RWPE2 (cell line): ENCODE data around the gene TECPR1.
A peak's percentile ranks its signal among the peaks of the same experiment; 100 is the strongest.

Source experiments
- ATAC-seq: fragments of 200-7000 bp; cut with Tn5 transposase; 3 replicates; pipeline ENCODE4 v1.9.1; 2021; ENCODE audit warnings: low read depth
- DNase-seq: peaks from one replicate; pipeline ENCODE4 v3.0.0-alpha.2; 2020; ENCODE audit warnings: low spot score
- H3K27ac ChIP-seq: fragments of 450-650 bp; 2 replicates; pipeline ENCODE4 v1.5.1; 2017; ENCODE audit warnings: mild to moderate bottlenecking; ENCODE audit not compliant: poor library complexity, severe bottlenecking
- H3K27me3 ChIP-seq: fragments of 250-450 bp; sonication (Bioruptor Pico); 2 replicates; pipeline ENCODE4 v1.5.1; 2021; ENCODE audit warnings: mild to moderate bottlenecking, moderate library complexity; ENCODE audit not compliant: insufficient read depth, poor library complexity, severe bottlenecking
- H3K36me3 ChIP-seq: fragments of 250-450 bp; sonication (Bioruptor Pico); 2 replicates; pipeline ENCODE4 v1.5.1; 2020; ENCODE audit warnings: low read depth, mild to moderate bottlenecking, moderate library complexity
- H3K4me1 ChIP-seq: fragments of 250-450 bp; sonication (Bioruptor Pico); 2 replicates; pipeline ENCODE4 v1.5.1; 2021; ENCODE audit warnings: mild to moderate bottlenecking, moderate library complexity; ENCODE audit not compliant: insufficient read depth, poor library complexity, severe bottlenecking
- H3K4me3 ChIP-seq: fragments of 250-450 bp; sonication (Bioruptor Pico); 2 replicates; pipeline ENCODE4 v1.5.1; 2021; ENCODE audit warnings: mild to moderate bottlenecking, moderate library complexity; ENCODE audit not compliant: severe bottlenecking
- H3K9me3 ChIP-seq: fragments of 250-450 bp; sonication (Bioruptor Pico); 2 replicates; pipeline ENCODE4 v1.5.1; 2021; ENCODE audit warnings: mild to moderate bottlenecking, moderate library complexity; ENCODE audit not compliant: severe bottlenecking
- CTCF ChIP-seq: fragments of 450-650 bp; IDR thresholded peaks from one replicate; pipeline ENCODE4 v1.5.1; 2017; ENCODE audit warnings: mild to moderate bottlenecking, moderate library complexity; ENCODE audit not compliant: poor library complexity, severe bottlenecking

Gene TECPR1

GRCh38 chr7:98251601-98252424 lies at the start of gene TECPR1:
TSS of gene TECPR1 (minus strand) at chr7:98252232. CDS start at chr7:98246146, 6,086 bp downstream.
- Histone ChIP-seq H3K36me3 (peaks cover 3% of the 10 kb centered on the region; the same call in 1 of the 2 replicates), H3K4me3 (peak within 1 kb of the TSS; percentile 55), H3K9me3 (no peaks in the 10 kb centered on the region), H3K4me1 (peaks cover 6% of the 10 kb centered on the region), H3K27me3 (no peaks in the 10 kb centered on the region), H3K27ac (peak within 1 kb of the TSS; percentile 26)
- TF ChIP-seq CTCF: no peak
- DNase-seq (peak; percentile 93), ATAC-seq (peak; percentile 98)

- Histone ChIP-seq H3K27ac (no peak overlapping the region), H3K4me3 (no peak overlapping the region), H3K27me3 (no peaks in the 10 kb centered on the region), H3K36me3 (peaks cover 72% of the 10 kb centered on the region), H3K9me3 (no peaks in the 10 kb centered on the region), H3K4me1 (no peaks in the 10 kb centered on the region)
- DNase-seq: no peak
- no peak for ATAC-seq
- TF ChIP-seq CTCF: no peak
Measured at GRCh38 chr7:98300595-98301372, 48.8 kb upstream of the TECPR1 start.

- Histone ChIP-seq H3K36me3 (peaks cover 72% of the 10 kb centered on the region), H3K4me3 (no peak overlapping the region), H3K27ac (no peak overlapping the region), H3K27me3 (no peaks in the 10 kb centered on the region), H3K4me1 (no peaks in the 10 kb centered on the region), H3K9me3 (no peaks in the 10 kb centered on the region)
- TF ChIP-seq CTCF: no peak
- no peak for DNase-seq
- no peak for ATAC-seq
Measured at GRCh38 chr7:98297626-98298286, 45.7 kb upstream of the TECPR1 start.

- ATAC-seq (no peak), DNase-seq (no peak)
- no peak overlapping the region for H3K27ac ChIP-seq
- peaks cover 73% of the 10 kb centered on the region for H3K36me3 ChIP-seq
- no peaks in the 10 kb centered on the region for H3K4me1 ChIP-seq
- H3K4me3 ChIP-seq: no peak overlapping the region
- no peaks in the 10 kb centered on the region for H3K9me3 ChIP-seq
- TF ChIP-seq CTCF: no peak
- no peaks in the 10 kb centered on the region for H3K27me3 ChIP-seq
Measured at GRCh38 chr7:98296833-98297232, 44.8 kb upstream of the TECPR1 start.
